Lower leg skin (tissue), 3 donors: ENCODE data around the gene NCAPG.

Experiments
- POLR2A ChIP-seq, 2 donors: fragments of 450-650 bp; IDR thresholded peaks; one replicate each; pipeline ENCODE4 v1.6.1; 2016 to 2017; ENCODE audit warnings: antibody characterized with exemption in 2 of 2, mild to moderate bottlenecking in 1 of 2, moderate library complexity in 1 of 2
- TF ChIP-seq, protein P1 (sequence below), 3 donors: fragments of 450-650 bp; IDR thresholded peaks; one replicate each; pipeline ENCODE4 v1.5.1; 2016; ENCODE audit warnings: antibody characterized with exemption in 3 of 3, mild to moderate bottlenecking in 3 of 3, moderate library complexity in 2 of 3

DNA sequence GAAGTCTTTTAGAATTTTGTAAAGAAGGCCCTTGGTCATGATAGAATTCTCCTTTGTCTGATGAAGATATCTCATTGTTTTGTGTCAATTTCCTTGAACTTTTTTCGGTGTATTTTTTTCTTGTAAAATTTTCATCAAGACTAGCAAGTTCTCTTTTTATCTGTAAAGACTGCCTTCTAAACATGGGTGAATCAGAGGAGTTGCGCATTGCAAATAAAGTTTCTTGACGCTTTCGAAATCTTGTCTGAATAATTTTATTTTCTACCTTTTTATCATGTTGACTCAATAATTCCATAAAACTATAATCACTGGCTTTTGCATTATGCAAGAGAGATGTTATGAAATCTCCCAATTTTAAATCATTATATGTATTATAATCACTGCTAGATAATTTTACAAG is 66.2 kb downstream of the NCAPG start:
- TF ChIP-seq, protein P1, sequence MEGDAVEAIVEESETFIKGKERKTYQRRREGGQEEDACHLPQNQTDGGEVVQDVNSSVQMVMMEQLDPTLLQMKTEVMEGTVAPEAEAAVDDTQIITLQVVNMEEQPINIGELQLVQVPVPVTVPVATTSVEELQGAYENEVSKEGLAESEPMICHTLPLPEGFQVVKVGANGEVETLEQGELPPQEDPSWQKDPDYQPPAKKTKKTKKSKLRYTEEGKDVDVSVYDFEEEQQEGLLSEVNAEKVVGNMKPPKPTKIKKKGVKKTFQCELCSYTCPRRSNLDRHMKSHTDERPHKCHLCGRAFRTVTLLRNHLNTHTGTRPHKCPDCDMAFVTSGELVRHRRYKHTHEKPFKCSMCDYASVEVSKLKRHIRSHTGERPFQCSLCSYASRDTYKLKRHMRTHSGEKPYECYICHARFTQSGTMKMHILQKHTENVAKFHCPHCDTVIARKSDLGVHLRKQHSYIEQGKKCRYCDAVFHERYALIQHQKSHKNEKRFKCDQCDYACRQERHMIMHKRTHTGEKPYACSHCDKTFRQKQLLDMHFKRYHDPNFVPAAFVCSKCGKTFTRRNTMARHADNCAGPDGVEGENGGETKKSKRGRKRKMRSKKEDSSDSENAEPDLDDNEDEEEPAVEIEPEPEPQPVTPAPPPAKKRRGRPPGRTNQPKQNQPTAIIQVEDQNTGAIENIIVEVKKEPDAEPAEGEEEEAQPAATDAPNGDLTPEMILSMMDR (IDR thresholded peaks at IDR 0.05) = no peak
- no peak for TF ChIP-seq POLR2A (IDR thresholded peaks at IDR 0.05)
